AG04450 (cell line): ENCODE results near the gene CACNA2D2. TPM values are rescaled to one million over a fixed set of nuclear protein-coding genes. Genes with fewer than 3 reads are reported as not detected.

Experiments used
- CTCF ChIA-PET: fragments of 300-600, 350-600 bp; formaldehyde crosslinking; extraction: SDS; loops from one replicate; lab custom pipeline; 2022; ENCODE audit warnings: antibody characterized with exemption, inconsistent platforms; lab: Charles Lee
- POLR2A ChIA-PET: fragments of 350-600 bp; formaldehyde crosslinking; extraction: SDS; loops from one replicate; lab custom pipeline; 2021; ENCODE audit warnings: antibody characterized with exemption, inconsistent platforms; lab: Yijun Ruan, JAX
- DNase-seq: peaks from one replicate; pipeline ENCODE4 v3.0.0-alpha.2; 2011; ENCODE audit warnings: low read depth, low spot score
- H3K27ac ChIP-seq: one replicate; pipeline ENCODE4 v1.5.1; 2012; ENCODE audit warnings: low read depth, low read length, control low read depth
- H3K27me3 ChIP-seq: one replicate; pipeline ENCODE4 v1.6.0; 2012; ENCODE audit warnings: low read length; ENCODE audit not compliant: control insufficient read depth, insufficient read depth
- H3K4me3 ChIP-seq: 2 replicates; pipeline ENCODE4 v1.5.1; 2011; ENCODE audit warnings: mild to moderate bottlenecking, low read depth, low read length, control low read depth
- H3K9me3 ChIP-seq: 2 replicates; pipeline ENCODE4 v1.5.1; 2012; ENCODE audit warnings: low read length; ENCODE audit not compliant: control insufficient read depth, insufficient read depth
- polyA plus RNA-seq: library from polyadenylated mRNA; depleted of rRNA; stranded (reverse); fragments of >200 nt; gene quantifications from 2 replicates; pipeline ENCODE4 v1.2.3, GENCODE V29; 2011
- TF ChIP-seq, protein P1 (sequence below): IDR thresholded peaks from 2 replicates; pipeline ENCODE4 v1.5.1; 2011; ENCODE audit warnings: low read depth, low read length, control low read depth, inconsistent platforms

CACNA2D2 gene
- polyA plus RNA-seq, 1 experiment: 0.09 TPM

DNA sequence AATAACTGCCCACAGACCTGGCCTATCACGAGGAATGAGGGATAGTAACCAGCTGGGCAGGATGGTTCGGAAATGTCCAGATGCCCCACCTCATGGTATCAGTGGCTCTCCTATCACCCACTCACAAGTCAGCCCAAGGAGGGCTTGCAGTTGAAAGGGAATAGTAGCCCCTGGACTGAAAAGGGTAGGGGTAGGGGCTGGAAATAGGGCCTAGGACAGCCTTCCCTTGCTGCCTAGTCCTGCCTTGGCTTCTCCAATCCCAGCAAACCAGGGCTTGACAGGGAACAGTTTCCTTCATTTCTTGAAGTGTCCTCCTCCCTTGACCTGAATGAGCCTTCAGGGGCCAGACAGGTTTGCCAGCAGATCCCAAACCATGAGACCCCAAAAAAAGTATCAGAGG is 1.2 kb upstream of the CACNA2D2 start:
- ChIA-PET POLR2A (no interaction called here), CTCF (no interaction called here)
- DNase-seq: no peak
- TF ChIP-seq, protein P1, sequence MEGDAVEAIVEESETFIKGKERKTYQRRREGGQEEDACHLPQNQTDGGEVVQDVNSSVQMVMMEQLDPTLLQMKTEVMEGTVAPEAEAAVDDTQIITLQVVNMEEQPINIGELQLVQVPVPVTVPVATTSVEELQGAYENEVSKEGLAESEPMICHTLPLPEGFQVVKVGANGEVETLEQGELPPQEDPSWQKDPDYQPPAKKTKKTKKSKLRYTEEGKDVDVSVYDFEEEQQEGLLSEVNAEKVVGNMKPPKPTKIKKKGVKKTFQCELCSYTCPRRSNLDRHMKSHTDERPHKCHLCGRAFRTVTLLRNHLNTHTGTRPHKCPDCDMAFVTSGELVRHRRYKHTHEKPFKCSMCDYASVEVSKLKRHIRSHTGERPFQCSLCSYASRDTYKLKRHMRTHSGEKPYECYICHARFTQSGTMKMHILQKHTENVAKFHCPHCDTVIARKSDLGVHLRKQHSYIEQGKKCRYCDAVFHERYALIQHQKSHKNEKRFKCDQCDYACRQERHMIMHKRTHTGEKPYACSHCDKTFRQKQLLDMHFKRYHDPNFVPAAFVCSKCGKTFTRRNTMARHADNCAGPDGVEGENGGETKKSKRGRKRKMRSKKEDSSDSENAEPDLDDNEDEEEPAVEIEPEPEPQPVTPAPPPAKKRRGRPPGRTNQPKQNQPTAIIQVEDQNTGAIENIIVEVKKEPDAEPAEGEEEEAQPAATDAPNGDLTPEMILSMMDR: no peak
- Histone ChIP-seq H3K4me3 (no peak overlapping the region), H3K9me3 (no peaks in the 10 kb centered on the region), H3K27me3 (peaks cover 50% of the 10 kb centered on the region), H3K27ac (no peak overlapping the region)

GRCh38 chr3:50502584-50503423 is 630 bp downstream of the CACNA2D2 start:
- TF ChIP-seq, protein P1: no peak
- no peak for DNase-seq
- ChIA-PET CTCF (interaction anchor here (1.1 kb wide), 1 partner anchor 112 kb away, joined by 3 read pairs; no protein-coding TSS in a partner anchor), POLR2A (no interaction called here)
- H3K27ac ChIP-seq: no peak overlapping the region
- no peaks in the 10 kb centered on the region for H3K9me3 ChIP-seq
- no peak overlapping the region for H3K4me3 ChIP-seq
- peaks cover 50% of the 10 kb centered on the region for H3K27me3 ChIP-seq

GRCh38 chr3:50502225-50502583 is 1.2 kb downstream of the CACNA2D2 start:
- TF ChIP-seq, protein P1: no peak
- Histone ChIP-seq H3K4me3 (no peak overlapping the region), H3K27ac (no peak overlapping the region), H3K9me3 (no peaks in the 10 kb centered on the region), H3K27me3 (peaks cover 56% of the 10 kb centered on the region)
- ChIA-PET CTCF (no interaction called here), POLR2A (no interaction called here)
- no peak for DNase-seq

DNA sequence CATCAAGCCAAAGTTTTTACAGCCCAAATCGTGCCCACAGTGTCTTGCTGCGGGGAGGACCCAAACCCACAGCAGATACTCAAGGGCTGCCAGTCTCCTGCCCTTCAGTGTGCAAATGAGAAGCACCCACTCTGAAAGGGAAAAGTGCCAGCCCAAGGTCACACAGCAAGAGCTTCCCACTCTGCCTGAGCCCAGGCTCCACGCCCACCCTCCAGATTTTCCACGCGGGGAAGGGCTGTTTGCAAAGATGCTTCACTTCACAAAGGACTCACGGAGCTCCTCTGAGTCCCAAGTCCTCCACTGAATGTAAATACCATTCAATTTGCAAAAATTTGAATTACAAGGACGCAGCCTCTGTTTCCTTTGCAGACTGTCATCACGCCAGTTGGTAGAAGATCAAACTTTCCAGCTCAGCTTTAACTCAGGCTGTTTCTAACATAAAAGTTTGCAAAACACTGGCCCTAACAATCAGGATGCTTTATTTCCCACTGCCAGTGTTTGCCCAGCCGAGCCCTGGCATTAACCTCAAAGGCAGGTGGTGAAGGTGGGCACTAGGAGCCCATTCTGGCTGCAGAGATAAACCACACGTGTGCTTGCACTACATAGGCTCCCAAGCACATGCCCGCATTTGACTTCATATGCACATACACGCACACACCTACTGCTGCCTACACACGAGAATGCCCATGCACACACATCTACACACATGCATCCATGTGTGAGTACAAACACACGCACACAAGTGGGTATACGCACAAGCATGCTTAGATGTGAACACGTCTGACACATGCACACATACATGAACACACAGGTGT is 7.6 kb downstream of the CACNA2D2 start:
- Histone ChIP-seq H3K27ac (no peak overlapping the region), H3K4me3 (no peak overlapping the region), H3K27me3 (peaks cover 34% of the 10 kb centered on the region), H3K9me3 (no peaks in the 10 kb centered on the region)
- CTCF ChIA-PET: no interaction called here
- TF ChIP-seq, protein P1: no peak
- POLR2A ChIA-PET: no interaction called here
- DNase-seq: no peak

- TF ChIP-seq, protein P1: no peak
- no peak for DNase-seq
- Histone ChIP-seq H3K27ac (no peak overlapping the region), H3K4me3 (no peak overlapping the region), H3K27me3 (peaks cover 32% of the 10 kb centered on the region), H3K9me3 (no peaks in the 10 kb centered on the region)
- ChIA-PET CTCF (no interaction called here), POLR2A (no interaction called here)
These were observed 9.3 kb downstream of the CACNA2D2 start for GRCh38 chr3:50494126-50494525.
